Measurements from ENCODE around the gene SNTG2. TPM values are rescaled to one million over a fixed set of nuclear protein-coding genes. Genes with fewer than 3 reads are reported as not detected.

Gene SNTG2
- total RNA-seq, 6 experiments from 2014 or later = not detected

- ATAC-seq = no peak
- Histone ChIP-seq H3K27me3 (no peaks in the 10 kb centered on the region), H3K36me3 (no peaks in the 10 kb centered on the region), H3K4me3 (no peak overlapping the region), H3K9me3 (no peaks in the 10 kb centered on the region), H3K27ac (no peak overlapping the region), H3K4me1 (no peaks in the 10 kb centered on the region)
- intact Hi-C loops (cut with DNase I) = no loop called here
- DNase-seq = no peak
- 29% methylated on average over 7 of the region's 7 CpGs for WGBS (ENCODE audit: insufficient coverage, low coverage, low lambda C conversion rate, missing lambda C conversion rate)
- TF ChIP-seq, protein P1, sequence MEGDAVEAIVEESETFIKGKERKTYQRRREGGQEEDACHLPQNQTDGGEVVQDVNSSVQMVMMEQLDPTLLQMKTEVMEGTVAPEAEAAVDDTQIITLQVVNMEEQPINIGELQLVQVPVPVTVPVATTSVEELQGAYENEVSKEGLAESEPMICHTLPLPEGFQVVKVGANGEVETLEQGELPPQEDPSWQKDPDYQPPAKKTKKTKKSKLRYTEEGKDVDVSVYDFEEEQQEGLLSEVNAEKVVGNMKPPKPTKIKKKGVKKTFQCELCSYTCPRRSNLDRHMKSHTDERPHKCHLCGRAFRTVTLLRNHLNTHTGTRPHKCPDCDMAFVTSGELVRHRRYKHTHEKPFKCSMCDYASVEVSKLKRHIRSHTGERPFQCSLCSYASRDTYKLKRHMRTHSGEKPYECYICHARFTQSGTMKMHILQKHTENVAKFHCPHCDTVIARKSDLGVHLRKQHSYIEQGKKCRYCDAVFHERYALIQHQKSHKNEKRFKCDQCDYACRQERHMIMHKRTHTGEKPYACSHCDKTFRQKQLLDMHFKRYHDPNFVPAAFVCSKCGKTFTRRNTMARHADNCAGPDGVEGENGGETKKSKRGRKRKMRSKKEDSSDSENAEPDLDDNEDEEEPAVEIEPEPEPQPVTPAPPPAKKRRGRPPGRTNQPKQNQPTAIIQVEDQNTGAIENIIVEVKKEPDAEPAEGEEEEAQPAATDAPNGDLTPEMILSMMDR (IDR thresholded peaks at IDR 0.05) = no peak
- TF ChIP-seq POLR2A (IDR thresholded peaks at IDR 0.05) = no peak
Measured at GRCh38 chr2:1068822-1069221, 118.2 kb downstream of the SNTG2 start.

GRCh38 chr2:1069847-1070246 lies 119.2 kb downstream of the SNTG2 start:
- no peak overlapping the region for H3K4me3 ChIP-seq
- H3K4me1 ChIP-seq = no peaks in the 10 kb centered on the region
- 59% methylated on average over 8 of the region's 15 CpGs for WGBS (ENCODE audit: insufficient coverage, low coverage, low lambda C conversion rate, missing lambda C conversion rate)
- no peaks in the 10 kb centered on the region for H3K9me3 ChIP-seq
- H3K27ac ChIP-seq = no peak overlapping the region
- TF ChIP-seq, protein P1 (IDR thresholded peaks at IDR 0.05) = no peak
- no peak for TF ChIP-seq POLR2A (IDR thresholded peaks at IDR 0.05)
- H3K36me3 ChIP-seq = no peaks in the 10 kb centered on the region
- H3K27me3 ChIP-seq = no peaks in the 10 kb centered on the region
- intact Hi-C loops (cut with DNase I) = no loop called here
- ATAC-seq (no peak), DNase-seq (no peak)

- Histone ChIP-seq H3K4me1 (no peaks in the 10 kb centered on the region), H3K4me3 (no peak overlapping the region), H3K27me3 (no peaks in the 10 kb centered on the region), H3K9me3 (no peaks in the 10 kb centered on the region), H3K27ac (no peak overlapping the region), H3K36me3 (no peaks in the 10 kb centered on the region)
- DNase-seq (no peak), ATAC-seq (no peak)
- intact Hi-C loops (cut with DNase I) = no loop called here
- 64% methylated on average over 5 of the region's 7 CpGs for WGBS (ENCODE audit: insufficient coverage, low coverage, low lambda C conversion rate, missing lambda C conversion rate)
- TF ChIP-seq, protein P1 (IDR thresholded peaks at IDR 0.05) = no peak
- TF ChIP-seq POLR2A (IDR thresholded peaks at IDR 0.05) = no peak
Measured at GRCh38 chr2:1070601-1071000, 120.0 kb downstream of the SNTG2 start.

DNA sequence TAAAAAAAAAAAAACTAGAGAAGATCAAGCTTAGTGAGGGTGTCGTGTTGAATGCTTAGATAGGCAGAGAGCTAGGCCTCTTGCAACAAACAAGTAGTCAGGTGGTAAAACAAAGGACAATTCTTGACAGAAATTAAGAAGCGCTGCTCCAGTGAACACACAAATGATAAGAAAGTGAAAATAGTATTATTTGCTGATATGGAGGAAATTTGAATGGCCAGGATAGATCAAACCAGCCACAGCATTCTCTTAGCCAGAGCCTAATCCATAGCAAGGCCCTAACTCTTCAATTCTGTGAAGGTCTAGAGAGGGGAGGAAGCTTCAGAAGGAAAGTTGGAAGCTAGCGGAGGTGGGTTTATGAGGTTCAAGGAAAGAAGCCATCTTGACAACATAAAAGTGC lies 121.0 kb downstream of the SNTG2 start:
- ATAC-seq = no peak
- no peak overlapping the region for H3K27ac ChIP-seq
- H3K4me3 ChIP-seq = no peak overlapping the region
- no peak for DNase-seq
- H3K27me3 ChIP-seq = no peaks in the 10 kb centered on the region
- 83% methylated on average over 3 of the region's 3 CpGs for WGBS (ENCODE audit: insufficient coverage, low coverage, low lambda C conversion rate, missing lambda C conversion rate)
- no peak for TF ChIP-seq POLR2A (IDR thresholded peaks at IDR 0.05)
- TF ChIP-seq, protein P1 (IDR thresholded peaks at IDR 0.05) = no peak
- no peaks in the 10 kb centered on the region for H3K9me3 ChIP-seq
- no peaks in the 10 kb centered on the region for H3K4me1 ChIP-seq
- intact Hi-C loops (cut with DNase I) = no loop called here
- H3K36me3 ChIP-seq = no peaks in the 10 kb centered on the region

DNA sequence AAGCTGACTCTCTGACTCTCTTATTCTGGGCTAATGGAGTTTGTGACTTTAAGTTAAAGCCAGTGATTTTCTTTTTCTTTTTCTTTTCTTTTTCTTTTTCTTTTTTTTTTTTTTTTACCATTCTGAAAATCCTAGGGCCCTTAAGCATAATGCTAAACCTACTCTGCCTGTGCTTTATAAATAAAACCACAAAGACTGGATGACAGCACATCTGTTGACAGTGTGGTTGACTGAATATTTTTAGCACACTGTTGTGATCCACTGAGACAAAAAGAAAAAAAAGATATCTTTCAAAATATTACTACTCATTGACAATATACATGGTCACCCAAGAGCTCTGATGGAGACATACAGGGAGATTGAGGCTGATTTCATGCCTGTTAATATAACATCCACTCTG lies 121.6 kb downstream of the SNTG2 start:
- ATAC-seq (no peak), DNase-seq (no peak)
- H3K27me3 ChIP-seq = no peaks in the 10 kb centered on the region
- TF ChIP-seq POLR2A (IDR thresholded peaks at IDR 0.05) = no peak
- TF ChIP-seq, protein P1 (IDR thresholded peaks at IDR 0.05) = no peak
- H3K9me3 ChIP-seq = no peaks in the 10 kb centered on the region
- H3K4me1 ChIP-seq = no peaks in the 10 kb centered on the region
- H3K4me3 ChIP-seq = no peak overlapping the region
- intact Hi-C loops (cut with DNase I) = no loop called here
- no peak overlapping the region for H3K27ac ChIP-seq
- no peaks in the 10 kb centered on the region for H3K36me3 ChIP-seq
